K562 (cell line): ENCODE data around the gene RNASE8.

Source experiments
- DNMT1 ChIP-seq: fragments of 450-650 bp; IDR thresholded peaks from 2 replicates; pipeline ENCODE4 v1.6.1; 2016; ENCODE audit warnings: antibody characterized with exemption, mild to moderate bottlenecking
- EP300 ChIP-seq: IDR thresholded peaks from 2 replicates; pipeline ENCODE4 v1.6.1; 2012; ENCODE audit warnings: low read length, improper control_type of control experiment
- GTF2F1 ChIP-seq: IDR thresholded peaks from 2 replicates; pipeline ENCODE4 v1.6.1; 2011; ENCODE audit warnings: low read depth, low read length, improper control_type of control experiment
- HCFC1 ChIP-seq: IDR thresholded peaks from 2 replicates; pipeline ENCODE4 v1.6.1; 2012; ENCODE audit warnings: low read depth, low read length, improper control_type of control experiment
- HDAC6 ChIP-seq: IDR thresholded peaks from 2 replicates; pipeline ENCODE4 v1.6.1; 2012; ENCODE audit warnings: low read depth, mild to moderate bottlenecking, control low read depth, inconsistent platforms, low read length, moderate library complexity
- JUNB ChIP-seq: fragments of 450-650 bp; formaldehyde crosslinking; conservative IDR thresholded peaks from 2 replicates; pipeline ENCODE4 v1.4.0; 2020; ENCODE audit warnings: mild to moderate bottlenecking
- NRF1 ChIP-seq, 2 experiments: fragments of 450-650 bp; IDR thresholded peaks in 1 of 2; conservative IDR thresholded peaks in 1 of 2; 2 replicates each; pipeline ENCODE4 v1.6.1; 2014; ENCODE audit warnings: mild to moderate bottlenecking in 2 of 2
- POLR2A ChIP-seq: fragments of 450-650 bp; conservative IDR thresholded peaks from 2 replicates; pipeline ENCODE4 v1.6.1; 2016
- RBM22 ChIP-seq: fragments of 200-400 bp; formaldehyde crosslinking; IDR thresholded peaks from 2 replicates; pipeline ENCODE4 v1.6.1; 2018; ENCODE audit warnings: low read length, low read depth; ENCODE audit not compliant: poor library complexity, severe bottlenecking
- TRIM28 ChIP-seq: fragments of 450-650 bp; IDR thresholded peaks from 2 replicates; pipeline ENCODE4 v1.6.1; 2017
- ZNF830 ChIP-seq: fragments of 250-450 bp; sonication (Bioruptor Pico); IDR thresholded peaks from 2 replicates; pipeline ENCODE4 v1.5.0; 2021; ENCODE audit warnings: mild to moderate bottlenecking
- TF ChIP-seq, protein P1 (sequence below): fragments of 200-600 bp; sonication (generic); IDR thresholded peaks from one replicate; pipeline ENCODE4 v1.6.1; 2012; ENCODE audit warnings: mild to moderate bottlenecking, low read depth, low read length, inconsistent platforms
- TF ChIP-seq, protein P2 (sequence below): sonication (generic); formaldehyde crosslinking; IDR thresholded peaks from 2 replicates; pipeline ENCODE4 v1.5.0; 2020; ENCODE audit warnings: missing genetic modification reagents

DNA sequence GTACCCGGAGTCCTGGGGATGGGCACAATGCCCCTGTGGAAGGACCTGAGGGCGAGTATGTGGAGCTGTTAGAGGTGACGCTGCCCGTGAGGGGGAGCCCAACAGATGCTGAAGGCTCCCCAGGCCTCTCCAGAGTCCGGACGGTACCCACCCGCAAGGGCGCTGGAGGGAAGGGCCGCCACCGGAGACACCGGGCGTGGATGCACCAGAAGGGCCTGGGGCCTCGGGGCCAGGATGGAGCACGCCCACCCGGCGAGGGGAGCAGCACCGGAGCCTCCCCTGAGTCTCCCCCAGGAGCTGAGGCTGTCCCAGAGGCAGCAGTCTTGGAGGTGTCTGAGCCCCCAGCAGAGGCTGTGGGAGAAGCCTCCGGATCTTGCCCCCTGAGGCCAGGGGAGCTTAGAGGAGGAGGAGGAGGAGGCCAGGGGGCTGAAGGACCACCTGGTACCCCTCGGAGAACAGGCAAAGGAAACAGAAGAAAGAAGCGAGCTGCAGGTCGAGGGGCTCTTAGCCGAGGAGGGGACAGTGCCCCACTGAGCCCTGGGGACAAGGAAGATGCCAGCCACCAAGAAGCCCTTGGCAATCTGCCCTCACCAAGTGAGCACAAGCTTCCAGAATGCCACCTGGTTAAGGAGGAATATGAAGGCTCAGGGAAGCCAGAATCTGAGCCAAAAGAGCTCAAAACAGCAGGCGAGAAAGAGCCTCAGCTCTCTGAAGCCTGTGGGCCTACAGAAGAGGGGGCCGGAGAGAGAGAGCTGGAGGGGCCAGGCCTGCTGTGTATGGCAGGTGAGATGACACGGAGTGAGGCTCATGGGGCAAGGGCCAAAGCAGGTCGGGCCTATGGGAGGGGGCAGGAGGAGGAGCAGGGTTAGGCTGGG, 17.0 kb downstream of the RNASE8 start:
- no peak for TF ChIP-seq TRIM28
- TF ChIP-seq ZNF830 (CRISPR knock-in tag), result no peak
- TF ChIP-seq JUNB (CRISPR knock-in tag), result no peak
- TF ChIP-seq POLR2A, result no peak
- TF ChIP-seq RBM22, result no peak
- TF ChIP-seq, protein P1, sequence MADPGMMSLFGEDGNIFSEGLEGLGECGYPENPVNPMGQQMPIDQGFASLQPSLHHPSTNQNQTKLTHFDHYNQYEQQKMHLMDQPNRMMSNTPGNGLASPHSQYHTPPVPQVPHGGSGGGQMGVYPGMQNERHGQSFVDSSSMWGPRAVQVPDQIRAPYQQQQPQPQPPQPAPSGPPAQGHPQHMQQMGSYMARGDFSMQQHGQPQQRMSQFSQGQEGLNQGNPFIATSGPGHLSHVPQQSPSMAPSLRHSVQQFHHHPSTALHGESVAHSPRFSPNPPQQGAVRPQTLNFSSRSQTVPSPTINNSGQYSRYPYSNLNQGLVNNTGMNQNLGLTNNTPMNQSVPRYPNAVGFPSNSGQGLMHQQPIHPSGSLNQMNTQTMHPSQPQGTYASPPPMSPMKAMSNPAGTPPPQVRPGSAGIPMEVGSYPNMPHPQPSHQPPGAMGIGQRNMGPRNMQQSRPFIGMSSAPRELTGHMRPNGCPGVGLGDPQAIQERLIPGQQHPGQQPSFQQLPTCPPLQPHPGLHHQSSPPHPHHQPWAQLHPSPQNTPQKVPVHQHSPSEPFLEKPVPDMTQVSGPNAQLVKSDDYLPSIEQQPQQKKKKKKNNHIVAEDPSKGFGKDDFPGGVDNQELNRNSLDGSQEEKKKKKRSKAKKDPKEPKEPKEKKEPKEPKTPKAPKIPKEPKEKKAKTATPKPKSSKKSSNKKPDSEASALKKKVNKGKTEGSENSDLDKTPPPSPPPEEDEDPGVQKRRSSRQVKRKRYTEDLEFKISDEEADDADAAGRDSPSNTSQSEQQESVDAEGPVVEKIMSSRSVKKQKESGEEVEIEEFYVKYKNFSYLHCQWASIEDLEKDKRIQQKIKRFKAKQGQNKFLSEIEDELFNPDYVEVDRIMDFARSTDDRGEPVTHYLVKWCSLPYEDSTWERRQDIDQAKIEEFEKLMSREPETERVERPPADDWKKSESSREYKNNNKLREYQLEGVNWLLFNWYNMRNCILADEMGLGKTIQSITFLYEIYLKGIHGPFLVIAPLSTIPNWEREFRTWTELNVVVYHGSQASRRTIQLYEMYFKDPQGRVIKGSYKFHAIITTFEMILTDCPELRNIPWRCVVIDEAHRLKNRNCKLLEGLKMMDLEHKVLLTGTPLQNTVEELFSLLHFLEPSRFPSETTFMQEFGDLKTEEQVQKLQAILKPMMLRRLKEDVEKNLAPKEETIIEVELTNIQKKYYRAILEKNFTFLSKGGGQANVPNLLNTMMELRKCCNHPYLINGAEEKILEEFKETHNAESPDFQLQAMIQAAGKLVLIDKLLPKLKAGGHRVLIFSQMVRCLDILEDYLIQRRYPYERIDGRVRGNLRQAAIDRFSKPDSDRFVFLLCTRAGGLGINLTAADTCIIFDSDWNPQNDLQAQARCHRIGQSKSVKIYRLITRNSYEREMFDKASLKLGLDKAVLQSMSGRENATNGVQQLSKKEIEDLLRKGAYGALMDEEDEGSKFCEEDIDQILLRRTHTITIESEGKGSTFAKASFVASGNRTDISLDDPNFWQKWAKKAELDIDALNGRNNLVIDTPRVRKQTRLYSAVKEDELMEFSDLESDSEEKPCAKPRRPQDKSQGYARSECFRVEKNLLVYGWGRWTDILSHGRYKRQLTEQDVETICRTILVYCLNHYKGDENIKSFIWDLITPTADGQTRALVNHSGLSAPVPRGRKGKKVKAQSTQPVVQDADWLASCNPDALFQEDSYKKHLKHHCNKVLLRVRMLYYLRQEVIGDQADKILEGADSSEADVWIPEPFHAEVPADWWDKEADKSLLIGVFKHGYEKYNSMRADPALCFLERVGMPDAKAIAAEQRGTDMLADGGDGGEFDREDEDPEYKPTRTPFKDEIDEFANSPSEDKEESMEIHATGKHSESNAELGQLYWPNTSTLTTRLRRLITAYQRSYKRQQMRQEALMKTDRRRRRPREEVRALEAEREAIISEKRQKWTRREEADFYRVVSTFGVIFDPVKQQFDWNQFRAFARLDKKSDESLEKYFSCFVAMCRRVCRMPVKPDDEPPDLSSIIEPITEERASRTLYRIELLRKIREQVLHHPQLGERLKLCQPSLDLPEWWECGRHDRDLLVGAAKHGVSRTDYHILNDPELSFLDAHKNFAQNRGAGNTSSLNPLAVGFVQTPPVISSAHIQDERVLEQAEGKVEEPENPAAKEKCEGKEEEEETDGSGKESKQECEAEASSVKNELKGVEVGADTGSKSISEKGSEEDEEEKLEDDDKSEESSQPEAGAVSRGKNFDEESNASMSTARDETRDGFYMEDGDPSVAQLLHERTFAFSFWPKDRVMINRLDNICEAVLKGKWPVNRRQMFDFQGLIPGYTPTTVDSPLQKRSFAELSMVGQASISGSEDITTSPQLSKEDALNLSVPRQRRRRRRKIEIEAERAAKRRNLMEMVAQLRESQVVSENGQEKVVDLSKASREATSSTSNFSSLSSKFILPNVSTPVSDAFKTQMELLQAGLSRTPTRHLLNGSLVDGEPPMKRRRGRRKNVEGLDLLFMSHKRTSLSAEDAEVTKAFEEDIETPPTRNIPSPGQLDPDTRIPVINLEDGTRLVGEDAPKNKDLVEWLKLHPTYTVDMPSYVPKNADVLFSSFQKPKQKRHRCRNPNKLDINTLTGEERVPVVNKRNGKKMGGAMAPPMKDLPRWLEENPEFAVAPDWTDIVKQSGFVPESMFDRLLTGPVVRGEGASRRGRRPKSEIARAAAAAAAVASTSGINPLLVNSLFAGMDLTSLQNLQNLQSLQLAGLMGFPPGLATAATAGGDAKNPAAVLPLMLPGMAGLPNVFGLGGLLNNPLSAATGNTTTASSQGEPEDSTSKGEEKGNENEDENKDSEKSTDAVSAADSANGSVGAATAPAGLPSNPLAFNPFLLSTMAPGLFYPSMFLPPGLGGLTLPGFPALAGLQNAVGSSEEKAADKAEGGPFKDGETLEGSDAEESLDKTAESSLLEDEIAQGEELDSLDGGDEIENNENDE, result no peak
- no peak for TF ChIP-seq HDAC6
- TF ChIP-seq GTF2F1, result no peak
- TF ChIP-seq DNMT1, result no peak
- no peak for TF ChIP-seq EP300
- TF ChIP-seq, protein P2, sequence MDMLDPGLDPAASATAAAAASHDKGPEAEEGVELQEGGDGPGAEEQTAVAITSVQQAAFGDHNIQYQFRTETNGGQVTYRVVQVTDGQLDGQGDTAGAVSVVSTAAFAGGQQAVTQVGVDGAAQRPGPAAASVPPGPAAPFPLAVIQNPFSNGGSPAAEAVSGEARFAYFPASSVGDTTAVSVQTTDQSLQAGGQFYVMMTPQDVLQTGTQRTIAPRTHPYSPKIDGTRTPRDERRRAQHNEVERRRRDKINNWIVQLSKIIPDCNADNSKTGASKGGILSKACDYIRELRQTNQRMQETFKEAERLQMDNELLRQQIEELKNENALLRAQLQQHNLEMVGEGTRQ (CRISPR knock-in tag), result no peak
- TF ChIP-seq HCFC1, result no peak
- TF ChIP-seq NRF1 (conservative IDR thresholded peaks at IDR 0.05 in 1 of 2, IDR thresholded peaks at IDR 0.05 in 1 of 2), result no peak
